Colonic mucosa (tissue), 4 donors: Measurements from ENCODE around the gene PLEKHN1. TPM values are rescaled to one million over a fixed set of nuclear protein-coding genes. Genes with fewer than 3 reads are reported as not detected.

Source experiments
- DNase-seq: peaks from one replicate; pipeline ENCODE4 v3.0.0-alpha.2; 2020
- H3K27ac ChIP-seq: fragments of 200-600 bp; one replicate; pipeline ENCODE4 v1.8.0; 2021
- H3K27me3 ChIP-seq: fragments of 200-600 bp; one replicate; pipeline ENCODE4 v1.8.0; 2021
- H3K36me3 ChIP-seq: fragments of 200-600 bp; one replicate; pipeline ENCODE4 v1.8.0; 2021
- H3K4me1 ChIP-seq: fragments of 200-600 bp; one replicate; pipeline ENCODE4 v1.8.0; 2021; ENCODE audit warnings: mild to moderate bottlenecking
- H3K4me3 ChIP-seq: fragments of 200-600 bp; one replicate; pipeline ENCODE4 v1.8.0; 2021
- H3K9ac ChIP-seq, 2 donors: one replicate each; pipeline ENCODE4 v1.7.0; 2013; ENCODE audit warnings: control low read depth in 2 of 2, low read depth in 2 of 2, low read length in 2 of 2
- H3K9me3 ChIP-seq: fragments of 200-600 bp; one replicate; pipeline ENCODE4 v1.8.0; 2021
- intact Hi-C: fragments of 100-400 bp; cut with DNase I; formaldehyde crosslinking; loops from one replicate; pipeline ENCODE4 v1.14.1; 2022
- total RNA-seq, 2 donors: library from RNA; stranded (reverse); fragmentation: NEBNext Ultra II Directional in 1 of 2; extraction: Animal tissue kit (Norgen Biotek cat#: 25700) in 1 of 2; gene quantifications; one replicate each; pipeline ENCODE4 v1.2.1, GENCODE V29; 2021
- TF ChIP-seq, protein P1 (sequence below): fragments of 200-600 bp; IDR thresholded peaks from one replicate; pipeline ENCODE4 v1.8.0; 2022; ENCODE audit warnings: antibody characterized with exemption, mild to moderate bottlenecking
- donor health status: healthy.
- donor health status: DM: no; HTN: no; CAD: no.
- donor health status: DM: no; HTN: no; CAD: no.

Gene PLEKHN1
- total RNA-seq, 2 donors from 2014 or later, result 0.61 to 0.64 TPM

DNA sequence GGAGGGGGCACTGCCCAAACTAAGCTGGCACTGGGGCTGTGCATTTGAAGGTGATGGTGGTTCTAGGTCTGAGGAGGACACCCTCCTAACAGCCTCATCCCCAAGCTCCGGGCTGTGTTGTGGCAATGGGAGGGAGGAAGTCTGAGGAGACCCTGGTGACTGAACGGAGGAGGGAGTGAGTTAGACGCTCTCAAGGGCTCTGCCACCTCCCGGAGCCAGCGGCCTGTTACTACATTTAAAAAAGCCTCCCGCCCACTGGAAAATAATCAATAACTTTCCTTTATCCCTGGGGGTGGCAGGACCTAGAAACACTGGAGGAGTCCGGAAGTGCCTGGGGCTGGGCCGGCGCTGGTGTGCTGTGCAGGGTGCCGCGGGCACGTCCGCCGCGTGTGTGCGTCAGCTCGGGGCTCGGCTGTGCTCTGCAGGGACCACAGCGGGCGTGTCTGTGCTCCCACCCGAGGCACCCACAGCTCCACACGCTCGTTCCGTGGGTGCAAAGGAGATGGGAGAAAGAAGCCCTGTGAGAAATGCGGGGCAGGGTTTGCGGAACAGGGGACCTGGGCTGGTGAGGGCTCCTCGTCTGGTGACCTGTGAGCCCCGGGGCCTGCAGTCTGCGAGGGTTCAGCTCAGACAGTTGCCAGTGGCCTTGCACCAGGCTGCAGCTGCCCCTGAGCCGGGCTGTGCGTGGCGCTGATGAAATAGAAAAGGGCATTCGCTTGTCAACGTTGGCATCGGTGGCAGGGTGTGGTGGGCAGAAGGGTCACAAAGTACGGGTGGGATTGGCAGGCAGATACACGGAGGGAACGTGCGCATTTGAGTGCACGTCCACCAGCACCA, 37.2 kb upstream of the PLEKHN1 start:
- intact Hi-C loops, result no loop called here
- TF ChIP-seq, protein P1, sequence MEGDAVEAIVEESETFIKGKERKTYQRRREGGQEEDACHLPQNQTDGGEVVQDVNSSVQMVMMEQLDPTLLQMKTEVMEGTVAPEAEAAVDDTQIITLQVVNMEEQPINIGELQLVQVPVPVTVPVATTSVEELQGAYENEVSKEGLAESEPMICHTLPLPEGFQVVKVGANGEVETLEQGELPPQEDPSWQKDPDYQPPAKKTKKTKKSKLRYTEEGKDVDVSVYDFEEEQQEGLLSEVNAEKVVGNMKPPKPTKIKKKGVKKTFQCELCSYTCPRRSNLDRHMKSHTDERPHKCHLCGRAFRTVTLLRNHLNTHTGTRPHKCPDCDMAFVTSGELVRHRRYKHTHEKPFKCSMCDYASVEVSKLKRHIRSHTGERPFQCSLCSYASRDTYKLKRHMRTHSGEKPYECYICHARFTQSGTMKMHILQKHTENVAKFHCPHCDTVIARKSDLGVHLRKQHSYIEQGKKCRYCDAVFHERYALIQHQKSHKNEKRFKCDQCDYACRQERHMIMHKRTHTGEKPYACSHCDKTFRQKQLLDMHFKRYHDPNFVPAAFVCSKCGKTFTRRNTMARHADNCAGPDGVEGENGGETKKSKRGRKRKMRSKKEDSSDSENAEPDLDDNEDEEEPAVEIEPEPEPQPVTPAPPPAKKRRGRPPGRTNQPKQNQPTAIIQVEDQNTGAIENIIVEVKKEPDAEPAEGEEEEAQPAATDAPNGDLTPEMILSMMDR, result no peak
- H3K9ac ChIP-seq, result no peak overlapping the region
- no peak overlapping the region for H3K4me3 ChIP-seq
- H3K36me3 ChIP-seq, result no peaks in the 10 kb centered on the region
- no peaks in the 10 kb centered on the region for H3K9me3 ChIP-seq
- H3K27ac ChIP-seq, result no peak overlapping the region
- H3K4me1 ChIP-seq, result peaks cover 5% of the 10 kb centered on the region
- peaks cover 78% of the 10 kb centered on the region for H3K27me3 ChIP-seq
- no peak for DNase-seq

DNA sequence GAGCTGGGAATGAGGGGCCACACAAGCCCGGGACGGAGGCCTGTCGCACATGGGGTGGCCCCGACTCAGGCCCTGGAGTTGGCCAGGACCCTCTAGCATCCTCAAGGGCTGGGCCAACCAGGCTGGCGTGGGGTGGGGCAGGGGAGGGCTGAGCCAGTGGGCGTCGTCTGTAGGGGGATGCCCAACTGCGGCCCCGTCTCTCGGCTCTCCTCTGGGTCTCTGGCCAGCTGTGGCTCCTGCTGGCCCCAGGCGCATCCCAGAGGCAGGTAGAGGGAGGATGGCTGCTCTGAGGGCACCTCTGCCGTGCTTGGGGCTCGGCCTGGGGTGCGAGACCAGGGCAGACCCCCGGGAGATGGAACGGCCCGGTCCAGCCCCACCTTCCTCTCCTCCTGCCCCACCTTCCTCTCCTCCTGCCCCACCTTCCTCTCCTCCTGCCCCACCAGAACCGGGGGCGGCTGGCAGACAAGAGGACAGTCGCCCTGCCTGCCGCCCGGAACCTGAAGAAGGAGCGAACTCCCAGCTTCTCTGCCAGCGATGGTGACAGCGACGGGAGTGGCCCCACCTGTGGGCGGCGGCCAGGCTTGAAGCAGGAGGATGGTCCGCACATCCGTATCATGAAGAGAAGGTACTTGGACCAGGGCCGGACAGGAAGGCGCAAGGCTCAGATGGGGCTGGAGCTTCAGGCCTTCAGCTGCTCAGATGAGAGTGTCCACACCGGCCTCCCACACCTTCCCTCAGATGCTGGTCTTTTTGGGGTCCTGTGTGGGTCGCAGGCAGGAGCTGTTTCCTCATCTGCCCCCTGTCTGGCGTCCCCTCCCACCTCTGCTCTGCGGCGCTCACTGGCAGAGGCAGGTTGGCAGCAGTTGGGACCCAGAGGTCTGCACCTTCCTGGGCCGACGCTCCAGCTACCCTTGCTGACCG, 36.3 kb upstream of the PLEKHN1 start:
- TF ChIP-seq, protein P1, result no peak
- no peak overlapping the region for H3K9ac ChIP-seq
- no peaks in the 10 kb centered on the region for H3K36me3 ChIP-seq
- DNase-seq, result no peak
- intact Hi-C loops, result no loop called here
- no peak overlapping the region for H3K27ac ChIP-seq
- no peaks in the 10 kb centered on the region for H3K9me3 ChIP-seq
- H3K27me3 ChIP-seq, result peaks cover 75% of the 10 kb centered on the region
- H3K4me1 ChIP-seq, result peaks cover under 1% of the 10 kb centered on the region
- H3K4me3 ChIP-seq, result no peak overlapping the region

DNA sequence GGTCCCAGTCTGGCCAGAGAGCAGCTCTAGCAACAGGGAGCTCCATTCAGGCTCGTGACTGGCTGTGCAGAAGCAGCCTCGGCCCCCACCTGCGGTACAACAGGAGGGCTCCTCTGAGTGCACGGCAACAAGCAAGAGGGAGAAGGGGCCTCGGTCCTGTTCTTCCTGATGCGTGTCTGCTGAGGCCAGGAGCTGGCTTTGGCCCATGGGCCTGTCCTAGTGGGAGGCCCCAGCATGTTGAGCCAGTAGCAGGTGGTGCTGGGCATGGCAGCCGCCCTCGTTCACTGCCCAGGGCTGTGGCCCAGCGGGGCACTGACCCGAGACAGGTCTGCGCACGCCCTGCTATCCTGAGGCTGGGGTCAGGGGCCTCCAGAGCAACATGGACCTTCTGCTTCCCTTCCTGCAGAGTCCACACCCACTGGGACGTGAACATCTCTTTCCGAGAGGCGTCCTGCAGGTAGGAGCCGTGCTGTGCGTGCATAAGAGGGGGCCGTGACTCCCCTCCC, 35.6 kb upstream of the PLEKHN1 start:
- Histone ChIP-seq H3K9ac (no peak overlapping the region), H3K36me3 (no peaks in the 10 kb centered on the region), H3K9me3 (no peaks in the 10 kb centered on the region), H3K27ac (no peak overlapping the region), H3K27me3 (peaks cover 77% of the 10 kb centered on the region), H3K4me3 (no peak overlapping the region), H3K4me1 (no peaks in the 10 kb centered on the region)
- TF ChIP-seq, protein P1, result no peak
- intact Hi-C loops, result no loop called here
- no peak for DNase-seq

DNA sequence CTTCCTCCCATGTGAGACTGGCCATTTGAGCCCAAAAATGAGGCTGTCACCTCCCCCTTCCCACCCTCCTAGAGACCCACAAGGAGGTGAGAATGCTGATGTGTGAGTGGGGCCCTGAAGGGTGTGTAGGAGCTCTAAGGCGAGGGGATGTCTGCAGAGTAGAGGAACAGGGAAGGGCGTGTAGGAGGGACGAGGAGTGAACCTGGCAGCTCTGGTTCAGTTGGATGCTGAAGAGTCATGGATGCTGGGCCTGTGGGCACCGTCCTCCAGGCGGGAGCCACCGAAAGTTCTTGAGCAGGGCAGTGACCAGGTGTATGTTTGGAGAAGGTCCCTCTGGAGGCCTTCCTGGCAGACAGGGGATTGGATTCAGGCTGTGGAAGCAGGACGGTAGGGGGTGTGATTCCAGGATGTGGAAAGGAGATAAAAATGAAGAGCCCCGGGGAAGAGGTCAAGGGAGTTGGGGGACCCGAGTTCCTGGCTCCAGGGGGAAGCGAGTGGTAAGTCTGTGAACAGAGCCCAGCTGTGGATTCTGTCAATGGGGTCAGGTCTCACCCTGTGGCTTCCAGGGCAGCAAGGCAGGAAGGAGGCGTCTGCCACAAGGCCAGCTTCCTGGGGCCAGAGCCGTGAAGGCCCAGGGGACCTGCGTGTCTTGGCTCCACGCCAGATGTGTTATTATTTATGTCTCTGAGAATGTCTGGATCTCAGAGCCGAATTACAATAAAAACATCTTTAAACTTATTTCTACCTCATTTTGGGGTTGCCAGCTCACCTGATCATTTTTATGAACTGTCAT, 34.7 kb upstream of the PLEKHN1 start:
- Histone ChIP-seq H3K9ac (no peak overlapping the region), H3K36me3 (no peaks in the 10 kb centered on the region), H3K9me3 (no peaks in the 10 kb centered on the region), H3K4me3 (no peak overlapping the region), H3K4me1 (no peaks in the 10 kb centered on the region), H3K27me3 (peaks cover 76% of the 10 kb centered on the region), H3K27ac (no peak overlapping the region)
- DNase-seq, result no peak
- intact Hi-C loops, result no loop called here
- TF ChIP-seq, protein P1, result no peak

DNA sequence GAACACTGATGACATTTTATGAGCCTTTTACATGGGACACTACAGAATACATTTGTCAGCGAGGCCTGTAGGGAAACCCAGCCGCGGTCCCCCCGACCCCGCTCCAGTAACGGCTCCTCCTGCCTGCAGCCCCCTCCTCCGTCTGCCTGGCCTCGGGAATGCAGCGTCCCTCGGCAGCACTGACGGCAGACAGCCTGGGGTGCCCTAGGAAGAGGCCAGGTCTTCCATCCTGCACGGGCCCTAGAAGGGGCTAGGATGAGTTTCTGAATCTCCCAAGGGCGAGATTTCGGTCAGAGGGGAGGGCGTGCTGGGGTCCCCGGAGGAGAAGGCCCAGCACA, 34.1 kb upstream of the PLEKHN1 start:
- H3K4me3 ChIP-seq, result no peak overlapping the region
- no peaks in the 10 kb centered on the region for H3K4me1 ChIP-seq
- intact Hi-C loops, result no loop called here
- no peak overlapping the region for H3K9ac ChIP-seq
- TF ChIP-seq, protein P1, result no peak
- no peaks in the 10 kb centered on the region for H3K9me3 ChIP-seq
- H3K27me3 ChIP-seq, result peaks cover 76% of the 10 kb centered on the region
- H3K27ac ChIP-seq, result no peak overlapping the region
- DNase-seq, result no peak
- no peaks in the 10 kb centered on the region for H3K36me3 ChIP-seq
